ENCODE data around the gene ZC3H13.
"Not testable (repeated sequence)": the region's sequence is repeated elsewhere in the genome, so short reads cannot be mapped to it uniquely, and the experiment has no call there.

Gene ZC3H13

DNA sequence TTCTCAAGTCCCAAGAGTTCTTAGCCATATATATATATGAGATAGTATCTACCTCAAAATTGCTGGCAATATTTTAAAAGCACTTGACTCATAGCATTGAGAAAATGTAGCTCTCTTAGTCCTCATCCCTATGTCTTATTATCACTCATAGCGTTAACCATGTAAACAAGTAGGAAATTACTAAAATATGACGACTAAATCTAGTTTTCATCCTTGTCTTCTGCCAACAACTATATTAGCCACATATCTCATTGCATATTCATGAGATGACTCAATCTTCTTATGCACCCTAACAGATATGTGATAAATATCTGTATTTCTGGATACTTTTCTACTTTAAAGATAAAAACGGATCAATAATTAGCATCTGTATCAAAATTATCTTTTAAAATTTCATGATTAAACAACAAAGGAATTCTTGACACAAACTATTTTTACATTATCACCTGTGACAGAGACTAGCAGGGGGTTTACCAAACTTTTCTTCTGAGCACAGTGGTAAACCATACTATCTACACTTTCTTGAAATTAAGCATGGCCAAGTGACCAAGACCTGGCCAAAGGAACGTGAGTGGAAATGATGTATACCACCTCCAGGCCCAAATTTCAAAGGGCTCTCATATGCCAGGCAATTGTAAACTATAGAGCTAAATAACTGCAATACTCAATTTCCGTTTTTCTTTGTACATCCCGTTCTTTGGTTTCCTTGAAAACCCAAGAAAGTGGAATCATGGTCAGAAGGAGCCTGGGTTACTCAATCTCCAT lies 45.7 kb downstream of the ZC3H13 start:
- no peak for DNase-seq

GRCh38 chr13:46004491-46004890 lies 48.1 kb downstream of the ZC3H13 start:
- DNase-seq = no peak

DNA sequence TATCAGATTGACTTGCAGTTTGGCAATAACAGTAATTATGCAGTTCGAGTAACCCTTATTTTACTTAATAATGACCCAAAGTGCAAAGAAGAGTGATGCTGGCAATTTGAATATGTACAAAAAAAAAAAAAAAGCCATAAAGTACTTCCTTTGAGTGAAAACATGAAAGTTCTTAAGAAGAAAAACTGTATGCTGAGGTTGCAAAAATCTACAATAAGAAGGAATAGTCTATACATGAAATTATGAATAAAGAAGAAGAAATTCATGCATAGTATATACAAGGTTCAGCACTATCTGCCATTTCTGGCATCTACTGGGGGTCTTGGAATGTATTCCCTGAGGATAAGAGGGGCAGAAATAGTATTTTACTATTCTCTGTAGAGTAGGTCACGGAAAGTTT lies 55.9 kb downstream of the ZC3H13 start:
- DNase-seq = no peak

GRCh38 chr13:45995245-45995644 lies 57.3 kb downstream of the ZC3H13 start:
- DNase-seq = no peak

DNA sequence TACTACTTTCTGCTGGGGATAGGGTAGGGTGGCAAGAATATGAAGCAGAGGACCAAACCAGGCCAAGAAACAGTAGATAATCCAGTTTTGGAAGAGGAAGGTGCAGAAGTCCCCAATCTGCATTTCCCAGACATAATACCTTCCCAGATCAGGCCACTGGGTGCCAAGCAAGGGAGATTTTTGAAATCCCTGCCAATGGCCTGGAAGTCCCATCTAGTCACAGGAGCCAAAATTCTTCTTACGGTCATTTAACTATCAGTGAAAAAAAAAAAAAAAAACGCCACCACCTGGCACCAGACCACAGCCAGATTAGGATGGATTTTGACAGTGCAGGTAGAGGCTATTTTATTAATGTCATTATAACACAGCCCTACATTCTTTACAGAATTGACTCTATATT lies 57.8 kb downstream of the ZC3H13 start:
- DNase-seq = no peak

DNA sequence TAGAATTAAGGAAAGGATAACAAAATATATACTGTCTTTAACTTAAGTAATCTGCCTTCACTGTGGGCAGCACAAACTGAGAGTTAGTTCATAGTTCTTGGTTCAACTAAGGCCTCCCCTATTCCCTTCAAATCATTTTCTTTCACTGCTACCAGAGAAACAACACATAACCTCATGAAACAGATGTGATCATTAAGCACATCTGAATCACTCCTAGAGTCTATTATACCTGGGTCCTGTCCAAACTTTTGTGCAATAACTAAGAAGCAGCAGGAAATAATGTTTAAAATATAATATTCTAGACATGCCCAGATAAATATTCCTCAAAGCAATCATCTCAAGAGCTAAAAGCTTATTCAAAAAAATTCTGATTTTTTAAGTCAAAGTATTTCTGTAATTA lies 62.9 kb downstream of the ZC3H13 start:
- no peak for DNase-seq

DNA sequence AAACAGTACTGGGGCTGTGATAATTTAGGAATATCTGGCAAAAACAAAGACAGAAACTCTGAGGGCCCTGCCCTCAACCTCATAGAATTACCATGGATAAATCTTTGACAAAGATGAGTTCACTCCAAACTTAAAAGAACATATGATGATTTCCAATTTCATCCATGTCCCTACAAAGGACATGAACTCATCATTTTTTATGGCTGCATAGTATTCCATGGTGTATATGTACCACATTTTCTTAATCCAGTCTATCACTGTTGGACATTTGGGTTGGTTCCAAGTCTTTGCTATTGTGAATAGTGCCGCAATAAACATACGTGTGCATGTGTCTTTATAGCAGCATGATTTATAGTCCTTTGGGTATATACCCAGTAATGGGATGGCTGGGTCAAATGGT lies 71.4 kb downstream of the ZC3H13 start:
- DNase-seq = not testable (repeated sequence)

GRCh38 chr13:45975337-45975736 lies 77.2 kb downstream of the ZC3H13 start:
- no peak for DNase-seq

GRCh38 chr13:45974500-45974899 lies 78.0 kb downstream of the ZC3H13 start:
- no peak for DNase-seq

DNA sequence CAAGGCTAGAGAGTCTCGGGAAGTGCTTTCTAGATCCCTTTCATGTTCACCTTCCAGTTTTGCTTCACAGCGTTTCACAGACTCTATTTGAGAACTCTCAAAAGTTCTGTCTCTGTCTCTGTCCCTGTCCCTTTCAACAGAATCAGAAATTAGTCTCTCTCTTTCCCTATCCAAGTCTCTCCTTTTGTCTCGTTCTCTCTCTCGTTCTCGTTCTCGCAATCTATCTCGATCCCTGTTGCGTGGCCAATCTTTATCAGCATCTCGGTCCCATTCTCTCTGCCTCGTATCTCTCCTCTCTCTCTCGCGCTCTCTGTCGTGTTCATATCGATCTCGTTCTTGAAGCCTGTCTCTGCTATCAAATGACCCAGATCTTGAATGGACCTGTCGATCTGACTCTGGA lies 85.0 kb downstream of the ZC3H13 start:
- DNase-seq = no peak

DNA sequence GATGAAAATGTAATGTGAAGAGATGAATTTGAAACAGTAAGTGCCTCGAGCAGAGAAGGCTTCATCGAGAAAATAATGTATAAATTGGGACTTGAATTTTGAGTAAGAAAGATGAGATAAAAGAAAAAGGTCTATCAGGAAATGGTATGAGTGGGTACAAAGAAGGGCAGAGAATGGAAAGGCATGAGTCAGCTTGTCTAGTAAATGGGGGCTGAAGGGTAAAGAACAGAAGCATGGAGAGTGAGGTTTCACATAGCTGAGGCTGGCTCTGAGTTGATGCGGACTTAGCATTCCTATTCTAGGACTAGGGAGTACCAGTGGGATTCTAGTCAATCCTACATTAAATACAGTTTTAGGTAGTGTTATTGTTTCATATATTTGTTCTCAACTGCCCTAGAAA lies 85.8 kb downstream of the ZC3H13 start:
- DNase-seq = no peak

DNA sequence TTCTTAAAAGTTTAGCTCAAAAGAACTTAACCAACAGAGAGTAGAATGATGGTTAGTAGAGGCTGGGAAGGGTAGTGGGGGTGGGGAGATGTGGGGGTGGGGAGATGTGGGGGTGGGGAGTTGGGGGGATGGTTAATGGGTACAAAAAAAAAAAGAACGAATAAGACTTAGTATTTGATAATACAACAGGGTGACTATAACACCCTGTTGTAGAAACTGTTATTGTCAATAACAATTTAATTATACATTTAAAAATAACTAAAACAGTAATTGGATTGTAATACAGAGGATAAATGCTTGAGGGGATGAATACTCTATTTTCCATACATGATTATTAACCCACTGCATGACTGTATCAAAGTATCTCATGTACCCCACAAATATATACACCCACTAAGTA lies 91.1 kb downstream of the ZC3H13 start:
- DNase-seq = no peak

DNA sequence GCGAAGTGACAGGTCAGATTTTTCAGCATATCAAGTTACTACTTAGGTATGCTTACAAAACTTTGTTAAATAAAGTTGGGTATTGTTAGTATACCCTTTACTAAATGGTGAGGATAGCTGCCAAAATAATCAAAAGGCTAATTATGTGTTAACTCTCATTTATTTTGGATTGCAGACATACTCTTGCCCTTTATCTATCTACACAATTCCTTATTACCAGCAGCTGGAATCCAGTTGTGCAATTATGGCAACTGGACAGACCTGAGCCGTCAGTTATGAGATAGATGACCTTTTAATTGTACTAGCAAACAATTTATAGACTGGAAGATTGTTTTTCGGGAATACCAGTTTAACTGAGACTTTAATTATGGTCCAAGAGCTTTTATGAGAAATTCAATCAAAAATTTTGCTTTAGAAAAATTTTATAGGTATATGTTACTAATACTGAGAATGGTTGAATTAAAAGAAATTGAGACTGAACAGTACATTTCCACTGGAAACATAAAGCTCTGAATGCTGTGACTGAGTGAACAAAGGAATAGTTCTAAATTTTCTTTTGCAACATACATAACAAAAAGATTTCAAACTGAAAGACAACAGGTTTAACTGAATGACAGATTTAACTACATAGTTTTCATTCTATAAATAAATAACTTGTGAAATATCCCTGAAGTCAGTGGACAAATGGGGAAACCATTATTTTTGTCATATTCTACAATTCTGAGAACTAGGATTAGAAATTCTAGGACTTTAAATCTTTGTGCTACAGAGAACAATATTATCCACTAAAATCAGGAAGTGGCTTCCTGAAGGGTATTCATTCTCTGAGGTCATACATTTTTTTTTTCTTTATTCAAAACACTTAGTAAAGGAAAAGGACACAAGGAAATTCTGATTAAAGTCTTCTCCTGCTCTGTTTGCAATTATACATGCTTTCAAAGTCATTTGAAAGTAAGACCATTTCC lies 97.4 kb downstream of the ZC3H13 start:
- DNase-seq = no peak

DNA sequence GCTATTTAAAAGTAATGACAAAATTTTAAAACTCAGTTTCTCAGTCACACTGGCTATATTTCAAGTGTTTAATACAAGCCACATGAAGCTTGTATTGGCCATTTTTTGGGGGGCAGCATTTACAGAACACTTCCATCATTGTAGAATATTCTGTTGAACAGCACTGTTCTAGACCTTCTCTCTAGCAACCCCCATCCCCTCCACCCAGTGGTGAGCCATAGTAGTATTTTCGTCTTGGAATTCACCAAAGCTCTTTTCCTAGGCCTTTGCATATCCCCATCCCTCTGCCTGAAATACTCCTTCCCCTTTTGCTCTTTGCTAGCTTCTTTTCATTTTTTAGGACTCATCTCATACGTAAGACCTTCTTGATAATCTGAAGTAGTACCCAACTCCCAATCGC lies 99.5 kb downstream of the ZC3H13 start:
- no peak for DNase-seq

GRCh38 chr13:45951724-45952123 lies 100.8 kb downstream of the ZC3H13 start:
- no peak for DNase-seq

GRCh38 chr13:45951166-45951565 lies 101.4 kb downstream of the ZC3H13 start:
- no peak for DNase-seq

GRCh38 chr13:45950386-45951000 lies 102.1 kb downstream of the ZC3H13 start:
- peak in 1 of 2 donors; percentile 36 for DNase-seq

GRCh38 chr13:45949161-45949560 lies 103.4 kb downstream of the ZC3H13 start:
- DNase-seq = no peak

DNA sequence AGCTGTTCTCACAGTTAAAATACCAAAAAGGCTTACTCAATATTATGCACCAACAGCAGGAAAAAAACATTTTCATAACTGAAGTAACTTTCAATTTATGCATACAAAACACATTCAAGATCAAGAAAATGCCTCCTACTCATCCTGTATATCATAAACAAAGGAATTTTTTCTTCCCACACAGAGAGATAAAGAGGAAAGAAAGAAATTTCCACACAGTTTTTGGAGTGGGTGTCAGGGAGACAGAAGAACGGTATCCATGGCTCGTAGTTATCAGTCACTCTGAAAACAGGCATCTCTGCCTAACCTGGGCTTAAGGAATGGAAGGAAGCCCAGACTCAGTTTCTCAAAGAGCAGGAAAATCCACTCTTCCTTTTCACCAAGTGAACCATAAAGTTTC lies 108.6 kb downstream of the ZC3H13 start:
- no peak for DNase-seq

GRCh38 chr13:45943120-45943519 lies 109.4 kb downstream of the ZC3H13 start:
- DNase-seq = no peak

GRCh38 chr13:45941261-45941660 lies 111.3 kb downstream of the ZC3H13 start:
- DNase-seq = no peak

GRCh38 chr13:45940061-45940460 lies 112.5 kb downstream of the ZC3H13 start:
- no peak for DNase-seq

DNA sequence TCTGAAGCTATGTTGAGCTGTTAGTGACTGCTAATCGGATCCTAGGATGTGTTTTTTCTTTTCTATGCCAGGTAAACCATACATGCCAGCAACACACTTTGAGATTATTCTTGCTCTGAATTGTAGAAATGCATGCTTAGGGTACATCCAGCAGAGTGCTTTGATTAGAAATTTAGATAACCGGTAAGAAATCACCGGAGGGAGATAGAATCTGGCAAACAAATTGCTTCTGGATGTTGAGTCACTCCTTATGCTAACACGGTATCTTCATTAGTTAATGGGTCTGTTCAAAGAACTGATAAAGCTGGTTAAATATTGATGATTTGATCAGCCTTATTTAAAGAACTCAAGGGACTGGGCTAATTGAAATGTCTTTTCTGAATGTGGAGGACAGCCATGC lies 115.9 kb downstream of the ZC3H13 start:
- DNase-seq = no peak

GRCh38 chr13:45934283-45934682 lies 118.3 kb downstream of the ZC3H13 start:
- no peak for DNase-seq
